GM19438 (cell line): Measurements from ENCODE around the gene PKHD1.

Experiments
- ATAC-seq: cut with Tn5 transposase; IDR thresholded peaks from one replicate; pipeline ENCODE4 v1.9.1; 2021; ENCODE audit warnings: low read depth; ENCODE audit not compliant: unreplicated experiment

Gene PKHD1

DNA sequence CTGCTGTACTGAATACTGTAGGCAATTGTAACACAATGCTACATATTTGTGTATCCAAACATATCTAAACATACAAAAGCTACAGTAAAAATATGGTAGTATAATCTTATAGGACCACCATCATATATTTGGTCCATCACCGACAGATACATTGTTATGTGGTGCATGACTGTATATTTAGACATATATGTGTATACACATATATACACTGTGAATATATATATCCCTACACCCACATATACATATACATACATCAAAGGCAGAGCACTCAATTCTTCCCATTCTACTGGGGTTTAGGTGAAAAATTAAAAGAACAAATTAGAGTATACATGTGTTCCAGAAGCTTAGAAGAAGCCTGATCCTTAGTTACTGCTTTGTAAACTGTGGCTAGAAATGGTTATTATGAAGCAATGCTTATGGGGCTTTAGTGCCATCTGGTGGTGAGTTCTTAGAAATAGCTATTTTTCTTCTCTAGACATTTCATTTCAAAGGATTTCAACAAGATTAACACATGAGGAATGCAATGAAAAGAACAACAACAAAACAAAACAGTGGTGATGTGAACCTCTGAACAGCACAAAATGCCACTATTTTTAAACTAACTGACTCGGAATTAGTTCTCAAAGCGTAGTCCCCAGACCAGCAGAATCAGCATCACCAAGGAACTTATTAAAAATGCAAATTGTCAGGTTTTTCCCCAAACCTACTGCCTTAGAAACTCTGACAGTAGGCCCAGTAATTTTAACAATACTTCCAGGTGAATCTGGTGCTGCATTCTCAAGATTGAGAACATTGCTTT, 38.0 kb downstream of the PKHD1 start:
- ATAC-seq = no peak

- ATAC-seq = no peak
Observed at GRCh38 chr6:52046456-52046855, 41.0 kb downstream of the PKHD1 start.

DNA sequence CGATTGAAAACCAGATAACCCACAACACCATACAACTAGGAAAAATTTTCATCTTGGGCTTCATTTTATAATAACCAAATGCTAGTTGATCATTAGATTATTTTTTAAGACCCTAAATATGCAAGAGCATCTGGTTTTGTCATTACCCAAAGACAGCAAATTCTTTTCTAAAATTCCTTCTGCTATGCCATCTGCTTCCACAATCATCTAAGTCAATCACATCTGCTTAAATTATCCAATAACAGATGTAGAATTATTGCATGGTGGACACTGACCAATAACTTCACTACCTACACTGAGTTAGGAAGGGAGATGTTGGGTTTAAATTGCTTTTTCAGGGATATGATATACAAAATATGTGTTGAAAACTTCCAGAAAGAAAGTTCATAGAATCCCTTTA, 41.9 kb downstream of the PKHD1 start:
- ATAC-seq = no peak

GRCh38 chr6:52045033-52045432, 42.4 kb downstream of the PKHD1 start:
- no peak for ATAC-seq

DNA sequence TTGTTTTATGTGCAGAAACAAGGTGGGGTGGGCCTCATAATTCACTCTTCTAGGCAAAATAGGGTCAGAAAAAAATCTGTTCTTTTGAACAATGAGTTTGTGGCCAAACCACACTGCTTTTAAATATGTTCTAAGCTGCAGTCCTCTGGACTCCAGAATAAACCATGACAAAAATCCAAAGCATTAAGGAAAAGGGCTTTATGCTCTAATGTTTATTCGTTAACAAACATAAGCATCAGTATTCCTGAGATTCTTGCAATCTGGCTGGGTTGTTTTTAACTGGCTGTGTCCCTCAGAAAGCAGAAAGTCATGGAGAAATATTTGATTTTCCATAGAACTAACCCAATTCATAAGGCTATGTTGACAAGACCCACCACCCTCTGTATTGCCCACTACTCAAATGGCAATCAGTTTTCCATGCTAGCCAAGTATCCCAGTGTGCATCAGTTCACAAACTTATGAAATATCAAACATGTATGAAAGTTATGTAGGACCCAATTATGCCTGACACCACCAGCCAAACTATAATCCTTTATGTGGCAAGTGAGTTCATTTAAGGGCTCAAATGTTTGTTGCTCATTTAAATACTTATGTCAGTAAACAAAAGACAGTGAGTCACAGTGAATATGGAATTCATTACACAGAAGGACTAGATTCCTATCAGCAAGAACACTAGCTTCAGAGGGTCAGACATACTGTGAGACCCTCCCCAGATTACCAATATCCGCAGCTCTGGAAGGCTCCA, 45.1 kb downstream of the PKHD1 start:
- no peak for ATAC-seq

DNA sequence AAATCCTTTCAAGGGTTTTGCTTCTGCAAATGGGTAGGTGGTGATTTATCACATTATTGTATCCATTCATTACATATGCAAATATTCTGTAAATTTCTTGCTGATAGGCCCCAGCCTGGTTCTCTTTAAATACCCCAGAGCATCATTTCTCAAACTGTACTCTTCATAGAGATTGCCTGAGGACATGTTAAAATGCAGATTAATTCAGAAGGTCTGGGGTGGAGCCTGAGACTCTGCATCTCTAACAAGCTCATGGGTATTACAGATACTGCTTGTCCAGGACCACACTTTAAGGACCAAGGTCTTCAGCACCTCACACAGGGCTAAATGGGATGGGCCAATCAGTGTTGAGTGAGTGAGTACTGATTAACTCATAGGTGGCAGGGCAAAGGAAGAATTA, 46.3 kb downstream of the PKHD1 start:
- ATAC-seq = no peak

- ATAC-seq = no peak
Observed at GRCh38 chr6:52027699-52028098, 59.7 kb downstream of the PKHD1 start.

DNA sequence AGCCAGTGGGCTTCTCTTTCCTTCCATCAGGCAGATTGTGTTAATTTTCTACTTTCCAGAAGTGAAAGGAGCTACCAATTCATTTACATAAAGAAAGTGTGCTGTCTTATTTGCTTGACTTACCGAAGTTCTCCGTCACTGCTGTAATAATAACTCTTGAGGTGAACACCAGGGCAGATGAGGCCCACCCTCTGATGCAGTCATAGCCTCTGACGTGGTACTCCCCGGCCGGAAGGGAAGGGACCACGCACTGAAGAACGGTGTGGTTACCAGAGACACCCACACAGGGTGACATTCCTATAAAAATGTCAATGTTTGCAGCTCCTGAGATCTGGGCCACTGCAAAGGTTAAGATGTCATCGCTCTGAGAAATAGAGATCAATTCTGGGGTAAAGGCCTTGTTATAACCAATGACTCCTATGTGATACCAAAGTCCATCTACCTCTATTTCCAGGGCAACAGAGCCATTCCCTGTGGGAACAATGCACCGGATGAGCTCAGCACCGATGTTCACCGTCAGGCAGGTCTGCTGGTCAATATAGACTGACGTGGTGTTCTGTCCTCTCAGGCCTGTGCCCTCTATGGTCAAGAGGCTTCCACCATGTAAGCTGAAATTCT, 62.9 kb downstream of the PKHD1 start:
- ATAC-seq = no peak

GRCh38 chr6:52022675-52023074, 64.7 kb downstream of the PKHD1 start:
- no peak for ATAC-seq

GRCh38 chr6:52020945-52021570, 66.4 kb downstream of the PKHD1 start:
- ATAC-seq = no peak

GRCh38 chr6:52019881-52020280, 67.5 kb downstream of the PKHD1 start:
- ATAC-seq = no peak

- no peak for ATAC-seq
Observed at GRCh38 chr6:52019092-52019491, 68.3 kb downstream of the PKHD1 start.

GRCh38 chr6:52016915-52017748, 70.3 kb downstream of the PKHD1 start:
- no peak for ATAC-seq

DNA sequence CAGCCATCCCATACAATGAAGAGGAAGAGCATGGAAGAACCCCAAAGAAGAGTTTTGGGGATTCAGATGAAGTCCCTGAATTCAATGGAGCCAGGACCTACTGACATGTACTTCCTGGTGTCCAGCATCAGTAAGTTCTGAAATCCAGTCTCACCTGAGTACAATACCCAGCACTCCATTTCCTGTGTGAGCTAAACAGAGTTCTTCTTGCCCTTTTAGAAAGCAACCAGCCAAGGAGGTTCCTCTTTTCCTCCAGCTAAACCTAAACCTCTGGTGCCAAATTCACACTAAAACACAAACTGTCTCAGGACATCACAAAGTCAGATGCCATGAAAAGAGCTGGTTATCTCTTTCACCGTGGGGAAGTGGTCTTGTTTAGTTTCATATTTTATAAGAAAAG, 71.5 kb downstream of the PKHD1 start:
- ATAC-seq = no peak

GRCh38 chr6:52014391-52014790, 73.0 kb downstream of the PKHD1 start:
- ATAC-seq = no peak

DNA sequence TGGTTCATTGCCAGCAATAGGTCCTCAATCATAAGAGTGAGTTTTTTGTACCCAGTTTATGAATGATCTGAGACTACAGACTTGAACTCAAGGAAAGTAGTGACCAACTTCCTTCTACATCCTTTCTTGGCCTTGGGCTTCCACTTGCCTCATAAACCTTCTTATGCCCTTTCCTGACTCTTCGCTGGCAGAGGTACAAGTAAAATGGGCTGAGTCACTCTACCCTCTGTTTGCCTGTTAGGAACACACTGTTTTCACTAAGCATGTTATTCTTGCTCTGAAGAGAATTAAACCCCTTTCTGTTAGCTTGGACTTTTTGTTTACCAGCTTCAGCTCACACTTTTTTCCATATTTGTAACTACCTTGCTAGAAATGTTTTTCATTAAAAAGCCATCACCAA, 74.4 kb downstream of the PKHD1 start:
- ATAC-seq = no peak

DNA sequence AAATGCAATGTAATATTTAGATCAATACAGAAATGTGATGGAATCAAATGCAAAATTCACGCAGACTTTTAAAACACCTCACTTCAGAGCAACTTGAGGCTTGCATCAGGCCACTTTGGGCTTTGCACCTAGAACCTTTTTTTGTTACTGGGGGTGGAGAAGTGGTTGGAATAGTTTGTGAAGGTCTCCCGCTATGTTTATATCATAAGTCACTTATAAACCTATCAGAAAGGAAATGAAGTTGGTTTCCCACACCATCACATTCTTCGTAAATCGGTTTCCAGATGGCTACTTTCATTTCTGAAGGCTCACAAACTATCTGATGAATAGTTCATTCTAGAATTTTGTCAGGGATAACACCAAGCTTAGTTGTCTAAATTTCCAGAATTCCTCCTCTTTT, 74.8 kb downstream of the PKHD1 start:
- no peak for ATAC-seq

- ATAC-seq = no peak
Observed at GRCh38 chr6:52010806-52011205, 76.6 kb downstream of the PKHD1 start.

DNA sequence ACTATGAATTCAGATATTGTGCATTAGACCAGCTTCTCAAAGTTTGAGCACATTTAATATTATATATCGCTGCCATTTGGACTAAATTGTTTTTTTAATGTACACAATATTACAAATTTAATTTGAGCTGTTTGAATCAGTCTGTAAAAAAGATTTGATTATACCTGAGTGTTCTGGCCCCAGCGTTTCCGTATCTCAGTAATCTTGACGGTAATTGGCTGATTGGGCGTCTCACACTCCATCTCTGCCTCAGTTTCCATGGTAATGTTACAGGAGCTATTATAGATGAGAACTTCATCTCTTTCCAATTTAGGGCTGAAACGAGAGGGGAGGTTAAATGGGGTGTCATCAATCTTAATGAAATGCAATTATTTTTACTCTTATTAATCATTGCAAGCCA, 77.3 kb downstream of the PKHD1 start:
- ATAC-seq = no peak

GRCh38 chr6:52009466-52010140, 77.8 kb downstream of the PKHD1 start:
- no peak for ATAC-seq
